Rectal smooth muscle tissue (tissue), 1 donor: ENCODE results near the gene VAV3.
A peak's percentile ranks its signal among the peaks of the same experiment; 100 is the strongest.

Source experiments
- H3K27ac ChIP-seq: one replicate; pipeline ENCODE4 v1.7.0; 2013; ENCODE audit warnings: low read depth, low read length, inconsistent platforms
- H3K27me3 ChIP-seq: one replicate; pipeline ENCODE4 v1.7.0; 2013; ENCODE audit warnings: low read length; ENCODE audit not compliant: control insufficient read depth, insufficient read depth
- H3K36me3 ChIP-seq: one replicate; pipeline ENCODE4 v1.7.0; 2013; ENCODE audit warnings: low read length; ENCODE audit not compliant: control insufficient read depth, insufficient read depth
- H3K4me1 ChIP-seq: one replicate; pipeline ENCODE4 v1.7.0; 2013; ENCODE audit warnings: low read length; ENCODE audit not compliant: control insufficient read depth, insufficient read depth
- H3K4me3 ChIP-seq: one replicate; pipeline ENCODE4 v1.7.0; 2013; ENCODE audit warnings: low read length
- H3K9ac ChIP-seq: one replicate; pipeline ENCODE4 v1.7.0; 2013; ENCODE audit warnings: low read length

The VAV3 gene

DNA sequence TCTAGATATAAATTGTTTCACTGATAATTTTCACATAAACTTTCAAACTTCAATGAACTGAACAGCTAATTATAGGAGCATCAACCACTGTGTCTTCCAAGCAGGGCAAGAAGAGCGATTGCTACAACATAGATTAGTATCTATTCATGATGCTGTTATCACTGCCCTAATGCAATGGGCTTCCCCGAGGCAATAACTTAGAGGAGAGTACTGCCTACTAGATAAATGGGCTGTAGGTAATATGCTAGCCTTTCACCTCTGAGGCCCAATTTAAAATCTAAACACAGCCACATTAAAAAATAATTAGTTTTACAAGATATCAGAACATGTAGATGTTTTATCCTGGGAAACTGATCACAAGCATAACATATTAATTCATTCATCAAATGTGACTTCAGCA, 318.0 kb downstream of the VAV3 start:
- Histone ChIP-seq H3K4me1 (no peaks in the 10 kb centered on the region), H3K9ac (no peak overlapping the region), H3K27ac (no peak overlapping the region), H3K36me3 (no peaks in the 10 kb centered on the region), H3K27me3 (no peaks in the 10 kb centered on the region), H3K4me3 (no peak overlapping the region)

DNA sequence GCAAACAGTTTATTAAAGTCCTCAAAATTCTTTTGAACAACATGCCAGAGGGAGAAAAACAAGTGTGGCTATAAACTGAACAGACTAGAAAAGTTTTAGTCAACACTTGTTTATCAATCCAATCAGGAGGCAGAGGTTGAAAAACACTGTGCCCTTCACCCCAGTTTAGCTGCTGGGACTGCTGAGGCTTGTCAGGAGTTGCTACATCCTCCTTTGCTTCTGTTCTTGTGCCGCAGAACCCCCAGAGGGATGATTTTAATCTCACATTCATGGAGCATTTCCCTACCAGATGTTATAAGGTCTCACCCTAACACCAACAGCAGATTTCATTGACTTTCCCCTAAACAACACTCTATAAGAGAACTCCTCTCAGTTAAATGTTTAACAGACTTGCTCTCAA, 321.2 kb downstream of the VAV3 start:
- no peak overlapping the region for H3K27ac ChIP-seq
- H3K9ac ChIP-seq = no peak overlapping the region
- no peaks in the 10 kb centered on the region for H3K36me3 ChIP-seq
- no peak overlapping the region for H3K4me3 ChIP-seq
- no peaks in the 10 kb centered on the region for H3K27me3 ChIP-seq
- H3K4me1 ChIP-seq = no peaks in the 10 kb centered on the region

DNA sequence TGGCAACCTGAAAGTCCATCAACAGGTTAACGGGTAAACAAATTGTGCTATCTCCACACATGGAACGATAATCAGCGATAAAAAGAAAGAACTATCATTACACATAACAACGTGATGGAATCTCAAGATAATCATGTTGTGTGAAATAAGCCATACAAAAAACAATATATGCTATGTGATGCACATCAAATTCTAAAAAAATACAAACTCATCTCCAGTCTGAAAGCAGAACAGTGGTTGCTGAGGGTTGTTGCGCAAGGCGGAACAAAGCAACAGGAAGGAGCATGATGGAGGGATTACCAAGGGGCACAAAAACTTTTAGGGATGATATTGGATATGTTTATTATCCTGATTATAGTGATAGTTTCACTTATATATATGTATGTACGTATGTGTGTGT, 324.8 kb downstream of the VAV3 start:
- Histone ChIP-seq H3K4me1 (no peaks in the 10 kb centered on the region), H3K27ac (no peak overlapping the region), H3K9ac (no peak overlapping the region), H3K36me3 (no peaks in the 10 kb centered on the region), H3K4me3 (no peak overlapping the region), H3K27me3 (no peaks in the 10 kb centered on the region)

DNA sequence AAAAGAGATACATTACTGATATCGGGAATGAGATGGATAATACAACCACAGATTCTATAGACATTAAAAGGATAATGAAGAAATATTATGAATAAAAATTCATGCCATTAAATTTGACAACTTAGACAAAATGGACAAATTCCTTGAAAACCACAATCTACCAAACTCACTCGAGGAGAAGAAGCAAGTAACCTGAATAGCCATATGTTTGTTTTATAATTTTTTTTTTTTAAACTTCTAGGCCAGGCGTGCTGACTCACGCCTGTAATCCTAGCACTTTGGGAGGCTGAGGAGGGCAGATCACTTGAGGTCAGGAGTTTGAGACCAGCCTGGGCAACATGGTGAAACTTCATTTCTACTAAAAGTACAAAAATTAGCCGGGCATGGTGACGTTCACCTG, 327.9 kb downstream of the VAV3 start:
- no peaks in the 10 kb centered on the region for H3K36me3 ChIP-seq
- H3K27me3 ChIP-seq = no peaks in the 10 kb centered on the region
- H3K9ac ChIP-seq = no peak overlapping the region
- no peak overlapping the region for H3K4me3 ChIP-seq
- no peaks in the 10 kb centered on the region for H3K4me1 ChIP-seq
- H3K27ac ChIP-seq = no peak overlapping the region

DNA sequence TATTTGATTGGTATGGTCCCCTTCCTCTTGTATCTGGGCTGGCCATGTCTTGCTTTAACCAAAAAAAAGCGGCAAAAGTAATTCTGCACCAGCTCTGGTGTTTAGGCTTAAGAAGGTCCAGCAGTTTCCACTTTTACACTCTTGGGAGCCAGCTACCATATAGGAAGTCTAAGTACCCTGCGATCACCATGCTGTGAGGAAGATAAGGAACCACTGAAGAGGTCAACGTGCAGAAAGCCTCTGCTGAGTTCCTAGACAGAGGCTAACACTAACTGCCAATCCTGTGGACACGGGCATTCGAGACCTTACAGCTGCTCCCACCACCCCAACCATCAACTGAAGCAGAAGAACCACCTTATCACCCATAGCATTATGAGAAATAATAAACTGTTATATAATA, 331.4 kb downstream of the VAV3 start:
- no peaks in the 10 kb centered on the region for H3K27me3 ChIP-seq
- H3K4me3 ChIP-seq = no peak overlapping the region
- no peak overlapping the region for H3K27ac ChIP-seq
- no peaks in the 10 kb centered on the region for H3K4me1 ChIP-seq
- H3K36me3 ChIP-seq = no peaks in the 10 kb centered on the region
- no peak overlapping the region for H3K9ac ChIP-seq

DNA sequence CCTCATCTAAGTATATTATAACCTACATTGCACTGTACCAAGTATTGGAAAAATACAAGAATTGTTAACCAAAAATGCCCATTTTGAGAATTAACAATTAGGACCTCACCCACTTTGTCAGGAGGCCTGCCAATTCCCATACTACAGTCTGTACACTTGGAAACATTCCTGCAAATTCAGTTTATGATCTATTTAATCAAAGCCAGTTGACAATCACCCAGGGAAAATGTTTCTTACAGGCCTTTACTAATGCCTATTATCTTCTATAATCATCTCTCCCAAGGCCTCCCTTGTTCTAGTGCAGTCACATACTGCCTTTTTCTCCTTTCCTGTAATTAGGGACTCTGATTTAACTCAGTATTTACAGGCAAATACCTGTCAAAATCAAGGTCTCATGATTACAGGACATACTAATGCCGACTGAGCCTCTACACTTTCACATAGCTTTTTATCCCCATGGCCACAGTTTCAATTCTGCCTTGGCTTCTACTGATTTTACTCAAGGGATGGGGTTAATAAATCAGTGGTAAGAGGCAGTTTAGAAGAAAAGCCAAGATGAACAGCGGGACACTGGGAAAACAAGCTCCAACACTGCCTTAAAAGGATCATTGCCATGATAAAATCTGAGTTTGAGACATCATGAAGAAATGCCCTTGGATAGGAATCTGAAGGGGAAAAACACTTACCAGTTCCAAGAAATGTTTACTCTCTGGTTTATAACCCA, 338.7 kb downstream of the VAV3 start:
- Histone ChIP-seq H3K36me3 (no peaks in the 10 kb centered on the region), H3K4me3 (no peak overlapping the region), H3K27ac (peak overlapping the region; percentile 46), H3K27me3 (no peaks in the 10 kb centered on the region), H3K9ac (no peak overlapping the region), H3K4me1 (no peaks in the 10 kb centered on the region)

DNA sequence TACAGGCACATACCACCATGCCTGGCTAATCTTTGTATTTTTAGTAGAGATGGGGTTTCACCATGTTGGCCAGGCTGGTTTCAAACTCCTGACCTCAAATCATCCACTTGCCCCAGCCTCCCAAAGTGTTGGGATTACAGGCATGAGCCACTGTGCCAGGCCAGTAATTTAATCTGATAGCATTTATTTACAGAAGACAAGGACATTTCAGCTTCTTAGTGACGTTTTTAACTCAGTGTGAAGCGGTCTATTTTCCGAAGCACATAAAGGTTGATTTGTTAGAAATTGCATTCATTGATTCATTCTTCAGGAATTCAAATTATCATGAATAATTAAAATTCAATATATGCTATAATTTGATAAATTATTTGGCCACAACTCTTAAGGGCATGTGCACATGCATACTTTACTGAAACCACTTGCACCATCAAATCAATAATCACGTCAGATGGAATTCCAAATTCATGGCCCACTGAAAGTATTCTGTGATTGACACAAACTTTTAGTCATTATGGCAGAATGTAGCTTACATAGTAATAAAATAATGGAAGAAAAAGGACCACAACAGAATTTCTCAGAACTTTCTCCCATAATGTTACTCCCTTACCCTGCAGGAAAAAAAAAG, 339.5 kb downstream of the VAV3 start:
- H3K36me3 ChIP-seq = no peaks in the 10 kb centered on the region
- H3K4me1 ChIP-seq = no peaks in the 10 kb centered on the region
- no peak overlapping the region for H3K4me3 ChIP-seq
- no peak overlapping the region for H3K9ac ChIP-seq
- peak overlapping the region; percentile 27 for H3K27ac ChIP-seq
- H3K27me3 ChIP-seq = no peaks in the 10 kb centered on the region

DNA sequence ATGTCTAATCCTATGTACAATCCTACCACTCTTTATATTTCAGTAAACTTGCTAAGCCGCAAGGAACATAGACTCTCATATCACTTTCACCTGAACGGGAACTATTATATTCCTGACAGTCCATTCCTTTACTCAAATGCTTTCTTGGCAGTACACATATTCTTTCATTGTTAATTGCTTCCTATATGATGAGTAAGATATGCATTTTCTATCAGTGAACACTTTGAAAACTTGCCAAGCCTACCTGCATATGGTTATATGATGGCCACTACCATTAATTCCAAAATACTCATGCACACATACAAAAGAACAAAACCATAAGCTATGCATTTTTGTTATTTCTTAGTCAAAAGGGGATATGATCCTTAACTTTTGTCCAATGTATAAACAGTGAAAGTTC, 341.5 kb downstream of the VAV3 start:
- Histone ChIP-seq H3K27ac (no peak overlapping the region), H3K4me3 (no peak overlapping the region), H3K27me3 (no peaks in the 10 kb centered on the region), H3K36me3 (no peaks in the 10 kb centered on the region), H3K9ac (no peak overlapping the region), H3K4me1 (no peaks in the 10 kb centered on the region)

DNA sequence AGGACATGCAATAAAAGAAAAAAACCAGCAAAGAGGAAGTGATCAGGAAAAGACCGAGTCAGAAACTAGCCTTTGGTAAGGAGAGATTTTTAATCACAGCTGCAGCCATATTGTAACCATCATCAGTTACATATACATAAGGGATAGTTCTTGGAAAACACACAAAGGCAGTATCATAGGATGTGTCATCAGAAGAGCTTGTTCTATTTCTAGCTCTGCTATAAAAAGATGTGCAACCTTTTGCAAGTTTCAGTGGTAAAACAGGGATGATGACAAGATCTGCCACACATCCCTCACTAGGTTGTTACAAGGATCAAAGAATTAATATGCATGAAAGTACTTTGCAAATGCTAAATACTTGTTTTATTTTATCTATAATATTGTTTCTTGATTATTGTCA, 342.0 kb downstream of the VAV3 start:
- H3K9ac ChIP-seq = no peak overlapping the region
- no peaks in the 10 kb centered on the region for H3K27me3 ChIP-seq
- H3K27ac ChIP-seq = no peak overlapping the region
- H3K36me3 ChIP-seq = no peaks in the 10 kb centered on the region
- H3K4me1 ChIP-seq = no peaks in the 10 kb centered on the region
- no peak overlapping the region for H3K4me3 ChIP-seq

DNA sequence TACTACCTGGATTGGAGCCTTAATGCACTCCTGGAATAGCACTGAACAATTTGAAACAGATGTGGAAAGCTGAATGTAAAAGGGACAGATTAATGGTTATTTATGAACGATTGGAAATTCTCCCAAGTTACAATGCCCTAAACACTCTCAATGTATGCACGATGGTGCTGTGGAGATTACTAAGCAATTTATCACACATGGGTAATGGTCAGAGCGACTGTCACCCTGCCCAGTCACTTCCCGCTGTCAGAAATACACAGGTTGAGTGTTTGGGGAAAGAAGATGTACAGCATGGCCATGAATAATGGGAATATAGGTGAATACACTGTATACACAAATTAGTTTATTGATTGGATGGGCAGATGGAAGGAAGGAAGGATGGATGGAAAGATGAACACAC, 342.4 kb downstream of the VAV3 start:
- Histone ChIP-seq H3K27ac (no peak overlapping the region), H3K4me3 (no peak overlapping the region), H3K36me3 (no peaks in the 10 kb centered on the region)

DNA sequence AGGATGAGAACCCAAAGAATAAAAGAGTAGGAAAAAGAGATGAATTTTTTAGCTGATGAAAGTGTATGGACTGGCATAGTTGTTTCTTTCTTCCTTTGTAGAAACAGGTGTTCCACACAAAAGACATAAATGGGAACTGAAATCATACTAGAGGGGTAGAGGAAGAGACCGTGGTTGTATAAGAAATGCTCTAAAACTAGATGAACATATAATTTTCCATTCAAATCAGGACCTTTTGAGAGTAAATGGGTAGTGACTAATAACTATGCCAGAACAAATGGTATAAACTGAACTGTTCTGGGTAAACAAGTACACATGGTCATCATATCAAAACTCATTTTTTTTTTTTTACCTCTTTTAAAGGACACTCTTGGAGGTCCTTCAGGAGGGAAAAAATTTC, 344.2 kb downstream of the VAV3 start:
- H3K27ac ChIP-seq = no peak overlapping the region
- H3K4me3 ChIP-seq = no peak overlapping the region
- H3K9ac ChIP-seq = no peak overlapping the region
- no peaks in the 10 kb centered on the region for H3K27me3 ChIP-seq
- H3K36me3 ChIP-seq = no peaks in the 10 kb centered on the region
- H3K4me1 ChIP-seq = no peaks in the 10 kb centered on the region

More for the DNA sequence above, 342.4 kb downstream of the VAV3 start:
- no peaks in the 10 kb centered on the region for H3K27me3 ChIP-seq
- no peaks in the 10 kb centered on the region for H3K4me1 ChIP-seq
- no peak overlapping the region for H3K9ac ChIP-seq

DNA sequence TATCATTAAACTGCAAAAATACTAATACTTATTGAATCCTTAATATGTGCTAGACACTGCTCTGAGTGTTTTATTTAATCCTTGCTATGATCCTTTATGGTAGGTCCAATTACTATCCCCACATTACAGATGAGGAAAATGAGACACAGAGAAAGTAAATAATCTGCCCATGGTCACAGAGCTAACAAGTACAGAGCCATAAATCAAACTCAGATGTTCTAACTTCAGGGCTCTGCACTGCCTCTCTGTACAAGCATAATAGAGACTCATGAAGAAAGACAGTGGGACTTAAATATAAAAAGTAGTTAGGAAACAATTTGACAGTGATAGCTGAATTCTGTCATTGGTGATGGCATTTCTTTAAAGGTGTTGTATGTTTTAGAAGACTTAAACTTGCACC, 346.4 kb downstream of the VAV3 start:
- Histone ChIP-seq H3K4me1 (no peaks in the 10 kb centered on the region), H3K27me3 (no peaks in the 10 kb centered on the region), H3K36me3 (no peaks in the 10 kb centered on the region), H3K27ac (no peak overlapping the region), H3K9ac (no peak overlapping the region), H3K4me3 (no peak overlapping the region)

DNA sequence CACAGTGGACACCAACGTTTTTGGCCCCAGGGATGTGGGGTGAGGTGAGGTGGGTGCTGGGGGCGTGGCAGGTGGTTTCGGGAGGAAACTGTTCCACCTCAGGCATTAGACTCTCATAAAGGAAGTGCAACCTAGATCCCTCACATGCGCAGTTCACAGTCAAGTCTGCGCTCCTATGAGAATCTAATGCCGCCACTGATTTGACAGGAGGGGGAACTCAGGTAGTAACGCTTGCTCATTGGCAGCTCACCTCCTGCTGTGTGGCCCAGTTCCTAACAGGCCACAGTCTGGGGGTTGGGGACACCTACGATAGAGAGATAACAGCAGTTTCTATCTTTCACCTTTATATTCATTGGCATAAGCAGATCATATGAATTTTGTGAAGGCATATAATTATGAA, 347.1 kb downstream of the VAV3 start:
- Histone ChIP-seq H3K4me3 (no peak overlapping the region), H3K9ac (no peak overlapping the region), H3K27me3 (no peaks in the 10 kb centered on the region), H3K4me1 (no peaks in the 10 kb centered on the region), H3K36me3 (no peaks in the 10 kb centered on the region), H3K27ac (no peak overlapping the region)
